ENCODE results near the gene DNAJC25. TPM values are rescaled to one million over a fixed set of nuclear protein-coding genes. Genes with fewer than 3 reads are reported as not detected.

DNAJC25 gene
- total and polyA plus RNA-seq, 2 of the 13 experiments (the other 11 are each of a cell fraction or from before 2014, with no cell fraction given) = 5.7 to 10.2 TPM

GRCh38 chr9:111630964-111631213 lies 245 bp upstream of the DNAJC25 start (continued):
- TF ChIP-seq KDM3A (CRISPR knock-in tag; IDR thresholded peaks at IDR 0.05; ENCODE audit: low read depth) (no peak), PHB2 (IDR thresholded peaks at IDR 0.05; ENCODE audit: partially characterized antibody) (no peak), ZNF609 (CRISPR knock-in tag; IDR thresholded peaks at IDR 0.05; ENCODE audit: borderline replicate concordance) (peak; percentile 74; the same call in 1 of the 2 replicates), HOMEZ (CRISPR knock-in tag; IDR thresholded peaks at IDR 0.05; ENCODE audit: low read depth) (peak; percentile 47; the same call in 1 of the 2 replicates), GATAD2A (CRISPR knock-in tag; IDR thresholded peaks at IDR 0.05) (peak; percentile 83), MXD1 (CRISPR knock-in tag; IDR thresholded peaks at IDR 0.05) (0 out of 2 replicates have a peak, but pooled peaks have one; percentile 49), ZNF17 (CRISPR knock-in tag; IDR thresholded peaks at IDR 0.05) (no peak), CENPX (CRISPR knock-in tag; IDR thresholded peaks at IDR 0.05) (no peak), KDM4B (CRISPR knock-in tag; IDR thresholded peaks at IDR 0.05) (no peak), HMGXB3 (CRISPR knock-in tag; IDR thresholded peaks at IDR 0.05; ENCODE audit: borderline replicate concordance) (0 out of 2 replicates have a peak, but pooled peaks have one; percentile 49), ZNF740 (CRISPR knock-in tag; IDR thresholded peaks at IDR 0.05) (no peak), SUZ12 (IDR thresholded peaks at IDR 0.05; ENCODE audit: low read depth, low read length) (no peak), ZNF142 (CRISPR knock-in tag; IDR thresholded peaks at IDR 0.05) (no peak)

Data from HepG2 (cell line).